Mesothelial cell of epicardium (in vitro differentiated cells): Measurements from ENCODE around the gene CDH13. TPM values are rescaled to one million over a fixed set of nuclear protein-coding genes. Genes with fewer than 3 reads are reported as not detected.

Source experiments
- DNase-seq, 2 experiments: peaks; one replicate each; pipeline ENCODE4 v3.0.0; 2021; ENCODE audit warnings: low spot score in 2 of 2; ENCODE audit not compliant: unreplicated experiment in 2 of 2
- H3K27ac Mint-ChIP-seq: 2 replicates; pipeline ENCODE4 v1.8.0; 2021; ENCODE audit warnings: mixed read lengths
- H3K27me3 Mint-ChIP-seq: 2 replicates; pipeline ENCODE4 v1.8.0; 2021; ENCODE audit warnings: low read depth, mixed read lengths
- H3K36me3 Mint-ChIP-seq: 2 replicates; pipeline ENCODE4 v1.8.0; 2021; ENCODE audit warnings: mixed read lengths
- H3K4me1 Mint-ChIP-seq: 2 replicates; pipeline ENCODE4 v1.8.0; 2021; ENCODE audit warnings: mixed read lengths
- H3K4me3 Mint-ChIP-seq: 2 replicates; pipeline ENCODE4 v1.8.0; 2021; ENCODE audit warnings: mild to moderate bottlenecking, moderate library complexity, mixed read lengths
- H3K9me3 Mint-ChIP-seq: 2 replicates; pipeline ENCODE4 v1.8.0; 2021; ENCODE audit warnings: mixed read lengths
- total RNA-seq: library from RNA; stranded (reverse); gene quantifications from 3 replicates; pipeline ENCODE4 v1.2.1, GENCODE V29; 2021
- TF ChIP-seq, protein P1 (sequence below): fragments of 200-600 bp; sonication (generic); IDR thresholded peaks from one replicate; pipeline ENCODE4 v1.5.0; 2021; ENCODE audit warnings: antibody characterized with exemption; ENCODE audit not compliant: unreplicated experiment

CDH13 gene
- total RNA-seq, 1 donor from 2014 or later: 0.80 TPM

DNA sequence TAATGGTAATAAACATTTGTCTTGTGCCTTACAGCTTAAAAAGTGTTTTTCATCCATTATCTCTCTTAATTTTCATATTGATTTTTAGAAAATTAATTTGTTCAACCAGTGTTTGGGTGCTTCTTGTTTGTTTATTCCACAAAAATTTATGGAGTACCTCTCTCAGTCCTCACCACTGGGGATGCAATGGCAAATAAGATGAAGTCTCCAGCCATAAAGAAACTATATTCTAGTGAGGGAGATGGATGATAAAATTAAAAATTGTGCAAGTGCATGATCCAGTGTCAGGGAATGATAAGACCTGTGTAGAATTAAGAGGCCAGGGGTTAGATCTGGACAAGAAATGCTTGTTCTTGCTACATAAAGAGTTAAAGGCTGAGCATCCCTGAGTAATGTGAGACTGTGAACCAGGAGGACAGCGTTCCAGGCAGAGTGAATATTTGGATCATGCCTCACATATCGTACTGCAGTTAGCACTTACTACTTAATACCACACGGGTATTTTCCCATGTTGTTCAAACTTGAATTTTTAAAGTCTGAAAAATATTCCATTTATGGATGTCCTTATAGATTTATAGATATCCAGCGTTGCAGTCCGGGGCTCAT, 645.3 kb downstream of the CDH13 start:
- no peaks in the 10 kb centered on the region for H3K4me1 Mint-ChIP-seq
- peaks cover 6% of the 10 kb centered on the region for H3K27me3 Mint-ChIP-seq
- H3K27ac Mint-ChIP-seq: no peak overlapping the region
- no peak for DNase-seq
- TF ChIP-seq, protein P1, sequence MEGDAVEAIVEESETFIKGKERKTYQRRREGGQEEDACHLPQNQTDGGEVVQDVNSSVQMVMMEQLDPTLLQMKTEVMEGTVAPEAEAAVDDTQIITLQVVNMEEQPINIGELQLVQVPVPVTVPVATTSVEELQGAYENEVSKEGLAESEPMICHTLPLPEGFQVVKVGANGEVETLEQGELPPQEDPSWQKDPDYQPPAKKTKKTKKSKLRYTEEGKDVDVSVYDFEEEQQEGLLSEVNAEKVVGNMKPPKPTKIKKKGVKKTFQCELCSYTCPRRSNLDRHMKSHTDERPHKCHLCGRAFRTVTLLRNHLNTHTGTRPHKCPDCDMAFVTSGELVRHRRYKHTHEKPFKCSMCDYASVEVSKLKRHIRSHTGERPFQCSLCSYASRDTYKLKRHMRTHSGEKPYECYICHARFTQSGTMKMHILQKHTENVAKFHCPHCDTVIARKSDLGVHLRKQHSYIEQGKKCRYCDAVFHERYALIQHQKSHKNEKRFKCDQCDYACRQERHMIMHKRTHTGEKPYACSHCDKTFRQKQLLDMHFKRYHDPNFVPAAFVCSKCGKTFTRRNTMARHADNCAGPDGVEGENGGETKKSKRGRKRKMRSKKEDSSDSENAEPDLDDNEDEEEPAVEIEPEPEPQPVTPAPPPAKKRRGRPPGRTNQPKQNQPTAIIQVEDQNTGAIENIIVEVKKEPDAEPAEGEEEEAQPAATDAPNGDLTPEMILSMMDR: no peak
- H3K9me3 Mint-ChIP-seq: no peaks in the 10 kb centered on the region
- H3K4me3 Mint-ChIP-seq: no peak overlapping the region
- no peaks in the 10 kb centered on the region for H3K36me3 Mint-ChIP-seq

DNA sequence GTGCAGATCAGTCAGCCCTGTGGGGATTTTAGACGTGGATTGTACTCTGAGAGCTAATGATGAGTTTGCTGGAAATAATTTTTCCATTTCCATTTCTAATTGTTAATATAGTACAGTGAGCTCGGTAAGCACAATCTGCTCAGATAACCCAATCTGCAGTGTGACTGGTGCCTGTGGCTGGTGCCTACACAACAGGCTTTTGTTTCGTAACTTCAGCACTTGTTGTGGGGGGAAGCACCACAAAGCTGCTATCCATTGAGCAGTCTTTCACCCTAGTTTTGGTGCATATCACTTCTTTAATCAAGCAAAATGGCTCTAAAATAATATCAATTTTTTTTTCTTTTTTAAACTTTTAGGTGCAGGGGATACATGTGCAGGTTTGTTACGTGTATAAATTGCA, 646.1 kb downstream of the CDH13 start:
- no peak overlapping the region for H3K4me3 Mint-ChIP-seq
- H3K4me1 Mint-ChIP-seq: no peaks in the 10 kb centered on the region
- no peak for DNase-seq

DNA sequence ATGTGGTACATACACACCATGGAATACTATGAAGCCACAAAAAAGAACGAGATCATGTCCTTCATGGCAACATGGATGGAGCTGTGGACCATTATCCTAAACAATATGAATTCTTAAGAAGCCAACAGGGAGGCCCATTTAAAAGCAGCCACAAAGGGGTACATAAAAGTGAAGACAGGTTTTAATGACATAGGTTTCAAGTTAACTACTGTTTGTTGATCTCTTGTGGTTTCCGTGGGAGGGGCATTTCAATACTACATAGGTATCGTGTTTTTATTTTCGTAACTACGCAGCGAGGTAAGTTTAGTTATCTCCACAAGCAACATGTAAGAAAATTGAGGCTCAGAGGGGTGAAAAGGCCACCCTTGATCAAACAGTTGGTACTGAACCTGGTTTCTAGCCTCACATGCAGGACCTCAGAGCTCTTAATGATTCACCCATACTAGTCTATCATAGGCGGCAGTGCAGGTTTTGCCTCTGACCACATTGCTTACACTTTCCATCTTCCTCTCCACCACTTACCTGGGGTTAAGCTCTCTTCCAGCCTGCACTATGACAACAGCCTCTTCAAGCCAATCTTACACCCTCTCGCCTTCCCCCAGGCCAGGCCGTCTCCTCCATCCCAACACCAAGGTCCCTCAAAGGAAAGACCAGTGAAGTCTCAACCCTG, 646.9 kb downstream of the CDH13 start:
- H3K4me1 Mint-ChIP-seq: no peaks in the 10 kb centered on the region
- TF ChIP-seq, protein P1: no peak
- no peak overlapping the region for H3K27ac Mint-ChIP-seq

More for the DNA sequence above, 646.1 kb downstream of the CDH13 start:
- Mint-ChIP-seq H3K36me3 (no peaks in the 10 kb centered on the region), H3K9me3 (no peaks in the 10 kb centered on the region), H3K27me3 (peaks cover 6% of the 10 kb centered on the region), H3K27ac (no peak overlapping the region)
- TF ChIP-seq, protein P1: no peak

DNA sequence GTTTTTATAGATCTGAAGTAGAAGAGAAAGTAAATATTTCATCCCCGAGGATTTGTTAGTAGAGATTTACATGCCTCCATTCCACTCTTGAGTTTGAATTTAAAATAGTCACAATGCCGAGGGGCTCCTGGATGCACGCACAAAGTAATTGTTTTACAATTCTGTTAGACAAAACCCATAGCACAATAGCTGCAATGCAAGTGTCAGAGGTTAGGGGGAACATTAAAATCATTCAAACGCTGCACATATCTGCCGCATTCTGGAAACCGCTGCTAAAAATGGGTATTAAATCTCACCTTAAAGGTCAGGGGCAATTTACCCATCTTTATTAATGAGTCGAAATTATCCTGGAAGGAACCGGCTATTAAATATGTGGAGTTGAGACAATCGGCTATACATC, 652.5 kb downstream of the CDH13 start:
- Mint-ChIP-seq H3K27ac (no peak overlapping the region), H3K27me3 (peaks cover 14% of the 10 kb centered on the region), H3K4me3 (no peak overlapping the region), H3K4me1 (no peaks in the 10 kb centered on the region), H3K9me3 (no peaks in the 10 kb centered on the region), H3K36me3 (no peaks in the 10 kb centered on the region)
- no peak for DNase-seq
- TF ChIP-seq, protein P1: no peak

More for the DNA sequence above, 646.9 kb downstream of the CDH13 start:
- H3K9me3 Mint-ChIP-seq: no peaks in the 10 kb centered on the region
- no peaks in the 10 kb centered on the region for H3K36me3 Mint-ChIP-seq
- no peak for DNase-seq
- H3K4me3 Mint-ChIP-seq: no peak overlapping the region
- peaks cover 6% of the 10 kb centered on the region for H3K27me3 Mint-ChIP-seq

DNA sequence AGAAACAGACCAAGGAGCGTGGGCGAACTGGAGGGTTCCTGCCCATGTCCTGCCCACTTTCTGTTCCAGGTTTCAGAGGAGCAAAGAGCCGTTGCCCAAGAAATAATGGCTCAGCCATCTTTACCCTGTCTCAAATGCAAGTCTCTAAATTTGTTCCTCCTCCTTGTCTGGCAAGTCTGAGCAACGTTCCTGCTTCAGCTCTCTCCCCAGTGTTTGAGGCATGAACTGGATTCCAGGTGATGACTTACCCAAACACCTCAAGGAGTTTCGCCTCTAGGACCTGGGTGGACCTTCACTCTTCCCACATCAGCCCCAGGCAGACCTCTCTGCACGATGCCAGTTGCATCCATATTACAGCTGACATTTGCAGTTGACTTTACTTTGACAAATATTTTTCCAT, 659.2 kb downstream of the CDH13 start:
- Mint-ChIP-seq H3K4me1 (no peaks in the 10 kb centered on the region), H3K9me3 (no peaks in the 10 kb centered on the region), H3K4me3 (no peak overlapping the region), H3K27me3 (peaks cover 22% of the 10 kb centered on the region), H3K36me3 (no peaks in the 10 kb centered on the region), H3K27ac (no peak overlapping the region)
- DNase-seq: no peak
- TF ChIP-seq, protein P1: no peak
